GM12878 (cell line): ENCODE results near the gene ARAP1.

Source experiments
- CTCF ChIP-seq, 3 experiments: IDR thresholded peaks in 2 of 3; conservative IDR thresholded peaks in 1 of 3; 2 replicates each; pipeline ENCODE4 v1.5.1; 2011; ENCODE audit warnings: low read depth in 3 of 3, low read length in 3 of 3, mild to moderate bottlenecking in 3 of 3, control low read depth in 2 of 3, moderate library complexity in 2 of 3, inconsistent platforms in 1 of 3, mixed read lengths in 1 of 3; ENCODE audit not compliant: control insufficient read depth in 2 of 3, insufficient read depth in 1 of 3; ENCODE audit errors: extremely low read depth in 1 of 3
- EP300 ChIP-seq, 2 experiments: fragments of 150-350 bp in 1 of 2; IDR thresholded peaks; 2 replicates each; pipeline ENCODE4 v1.6.1; 2011 to 2012; ENCODE audit warnings: low read depth in 2 of 2, low read length in 2 of 2, borderline replicate concordance in 1 of 2, improper control_type of control experiment in 1 of 2, inconsistent platforms in 1 of 2; ENCODE audit not compliant: control insufficient read depth in 1 of 2
- EZH2 ChIP-seq: IDR thresholded peaks from 2 replicates; pipeline ENCODE4 v1.6.1; 2012; ENCODE audit warnings: low read depth, mild to moderate bottlenecking, control low read depth, inconsistent platforms, low read length, borderline replicate concordance; ENCODE audit not compliant: control insufficient read depth
- NFYA ChIP-seq: IDR thresholded peaks from 2 replicates; pipeline ENCODE4 v1.6.1; 2011; ENCODE audit warnings: low read depth, mild to moderate bottlenecking, low read length, improper control_type of control experiment, borderline replicate concordance
- PKNOX1 ChIP-seq: fragments of 450-650 bp; IDR thresholded peaks from 2 replicates; pipeline ENCODE4 v1.6.1; 2016; ENCODE audit warnings: mild to moderate bottlenecking
- POLR2A ChIP-seq: IDR thresholded peaks from 2 replicates; pipeline ENCODE4 v1.6.1; 2011; ENCODE audit warnings: low read depth, mild to moderate bottlenecking, low read length
- POLR2AphosphoS2 ChIP-seq: IDR thresholded peaks from 2 replicates; pipeline ENCODE4 v1.6.1; 2011; ENCODE audit warnings: low read depth, mild to moderate bottlenecking, low read length, improper control_type of control experiment, moderate library complexity
- SMAD1 ChIP-seq: fragments of 450-650 bp; IDR thresholded peaks from 2 replicates; pipeline ENCODE4 v1.6.1; 2018; ENCODE audit warnings: mild to moderate bottlenecking, low read depth; ENCODE audit not compliant: partially characterized antibody
- SP1 ChIP-seq: IDR thresholded peaks from one replicate; pipeline ENCODE4 v1.6.1; 2011; ENCODE audit warnings: low read depth, low read length
- SUZ12 ChIP-seq: fragments of 200-600 bp; sonication (generic); IDR thresholded peaks from one replicate; pipeline ENCODE4 v1.6.1; 2018; ENCODE audit warnings: antibody characterized with exemption, mild to moderate bottlenecking; ENCODE audit not compliant: unreplicated experiment
- TARDBP ChIP-seq: IDR thresholded peaks from 2 replicates; pipeline ENCODE4 v1.6.1; 2016; ENCODE audit warnings: borderline replicate concordance
- ZBTB33 ChIP-seq: fragments of 450-650 bp; IDR thresholded peaks from 2 replicates; pipeline ENCODE4 v1.6.1; 2017; ENCODE audit warnings: mild to moderate bottlenecking
- ZBTB40 ChIP-seq: fragments of 450-650 bp; IDR thresholded peaks from 2 replicates; pipeline ENCODE4 v1.6.1; 2016; ENCODE audit warnings: mild to moderate bottlenecking, moderate library complexity, borderline replicate concordance

- TF ChIP-seq EZH2 (no peak), SP1 (no peak), EP300 (IDR thresholded peaks at IDR 0.05; ENCODE audit: borderline replicate concordance in 1 of 2, control insufficient read depth in 1 of 2, low read depth in 2 of 2, low read length in 2 of 2) (no peak), CTCF (IDR thresholded peaks at IDR 0.05 in 2 of 3, conservative IDR thresholded peaks at IDR 0.05 in 1 of 3; ENCODE audit: control insufficient read depth in 2 of 3, extremely low read depth in 1 of 3, insufficient read depth in 1 of 3, low read depth in 3 of 3, low read length in 3 of 3) (no peak), ZBTB40 (no peak), POLR2A (peak; percentile 66), PKNOX1 (no peak), TARDBP (no peak), POLR2AphosphoS2 (no peak), SMAD1 (no peak), SUZ12 (no peak), NFYA (no peak), ZBTB33 (no peak)
Measured at GRCh38 chr11:72678524-72678923, 73.7 kb downstream of the ARAP1 start.
